H1 (cell line): ENCODE results near the gene ARHGAP12. TPM values are rescaled to one million over a fixed set of nuclear protein-coding genes. Genes with fewer than 3 reads are reported as not detected.

Source experiments
- CTCF ChIA-PET: fragments of 300-600 bp; sonication (Branson Sonifier 250); formaldehyde crosslinking; loops from one replicate; lab custom pipeline; 2021; ENCODE audit not compliant: partially characterized antibody; lab: Charles Lee
- POLR2A ChIA-PET: fragments of 300-600 bp; sonication (Branson Sonifier 250); formaldehyde crosslinking; loops from one replicate; lab custom pipeline; 2021; ENCODE audit warnings: inconsistent platforms; ENCODE audit not compliant: partially characterized antibody; lab: Charles Lee
- DNase-seq, 2 experiments: peaks; one replicate each; pipeline versions ENCODE4 v3.0.0 to v3.0.0-alpha.2; 2010 to 2022; ENCODE audit warnings: low spot score in 2 of 2, low read depth in 1 of 2, mixed read lengths in 1 of 2
- FAIRE-seq: peaks from 2 replicates; lab custom pipeline; 2011; peaks lifted over from hg19 to GRCh38; lab: Jason Lieb, UNC
- H2AFZ ChIP-seq: 2 replicates; pipeline ENCODE4 v1.8.1; 2012; ENCODE audit warnings: low read length, inconsistent platforms
- H2AK5ac ChIP-seq: 2 replicates; pipeline ENCODE4 v1.6.1; 2013; ENCODE audit warnings: low read depth, low read length
- H2BK120ac ChIP-seq: replicated peaks from 2 replicates; pipeline ENCODE3; 2013; ENCODE audit warnings: low read depth, low read length, inconsistent platforms
- H2BK12ac ChIP-seq: 2 replicates; pipeline ENCODE4 v1.6.1; 2013; ENCODE audit warnings: low read depth, low read length
- H2BK15ac ChIP-seq: 2 replicates; pipeline ENCODE4 v1.6.1; 2013; ENCODE audit warnings: low read length
- H2BK20ac ChIP-seq: 2 replicates; pipeline ENCODE4 v1.6.1; 2013; ENCODE audit warnings: low read length
- H2BK5ac ChIP-seq: 2 replicates; pipeline ENCODE4 v1.6.1; 2013; ENCODE audit warnings: low read depth, low read length
- H3K14ac ChIP-seq: 2 replicates; pipeline ENCODE4 v1.6.1; 2013; ENCODE audit warnings: inconsistent platforms; ENCODE audit not compliant: insufficient read length
- H3K18ac ChIP-seq: 2 replicates; pipeline ENCODE4 v1.6.1; 2013; ENCODE audit warnings: low read length; ENCODE audit errors: extremely low read depth
- H3K23ac ChIP-seq: 2 replicates; pipeline ENCODE4 v1.6.1; 2013; ENCODE audit warnings: inconsistent platforms; ENCODE audit not compliant: insufficient read length
- H3K23me2 ChIP-seq: 2 replicates; pipeline ENCODE4 v1.6.1; 2013; ENCODE audit warnings: low read depth, low read length
- H3K27ac ChIP-seq: 2 replicates; pipeline ENCODE4 v1.6.1; 2011; ENCODE audit warnings: low read depth, low read length, inconsistent platforms
- H3K27me3 ChIP-seq, 4 experiments: replicated peaks in 1 of 4; 1 replicate in 1 of 4; 2 replicates in 3 of 4; pipeline versions ENCODE4 v1.6.1 to v1.8.1; 2011 to 2013; ENCODE audit warnings: low read length in 3 of 4, mild to moderate bottlenecking in 3 of 4, inconsistent platforms in 2 of 4, mixed read lengths in 2 of 4, moderate library complexity in 1 of 4; ENCODE audit not compliant: control insufficient read depth in 3 of 4, insufficient read depth in 3 of 4; ENCODE audit errors: extremely low read depth in 1 of 4
- H3K36me3 ChIP-seq, 4 experiments: 2 replicates each; pipeline versions ENCODE4 v1.6.1 to v1.8.1; 2011 to 2013; ENCODE audit warnings: mild to moderate bottlenecking in 4 of 4, low read length in 3 of 4, moderate library complexity in 2 of 4, control low read depth in 1 of 4, inconsistent platforms in 1 of 4; ENCODE audit not compliant: insufficient read depth in 4 of 4, control insufficient read depth in 2 of 4
- H3K4ac ChIP-seq: replicated peaks from 2 replicates; pipeline ENCODE3; 2013; ENCODE audit warnings: low read length, low read depth, mixed read lengths, inconsistent platforms; ENCODE audit not compliant: insufficient read length
- H3K4me1 ChIP-seq, 4 experiments: replicated peaks in 1 of 4; 1 replicate in 1 of 4; 2 replicates in 3 of 4; pipeline versions ENCODE4 v1.6.1 to v1.8.1; 2011 to 2013; ENCODE audit warnings: low read length in 3 of 4, inconsistent platforms in 2 of 4, mixed read lengths in 1 of 4; ENCODE audit not compliant: insufficient read depth in 4 of 4, control insufficient read depth in 3 of 4
- H3K4me2 ChIP-seq, 2 experiments: 2 replicates each; pipeline versions ENCODE4 v1.6.1 to v1.8.1; 2011 to 2013; ENCODE audit warnings: low read depth in 2 of 2, low read length in 2 of 2, control low read depth in 1 of 2, inconsistent platforms in 1 of 2, mild to moderate bottlenecking in 1 of 2; ENCODE audit not compliant: insufficient read depth in 1 of 2
- H3K4me3 ChIP-seq, 4 experiments: fragments of 200-600, 300-600 bp in 1 of 4; sonication (generic), shearing (Covaris generic), sonication (Bioruptor Twin) in 1 of 4; 2 replicates each; pipeline versions ENCODE4 v1.5.1 to v1.8.1; 2011 to 2016; ENCODE audit warnings: low read length in 4 of 4, low read depth in 3 of 4, control low read depth in 2 of 4, inconsistent platforms in 2 of 4, mild to moderate bottlenecking in 2 of 4, mixed read lengths in 1 of 4, moderate library complexity in 1 of 4; ENCODE audit not compliant: insufficient read depth in 2 of 4; ENCODE audit errors: extremely low read depth in 1 of 4
- H3K56ac ChIP-seq: replicated peaks from 2 replicates; pipeline ENCODE3; 2013; ENCODE audit warnings: low read depth, mild to moderate bottlenecking, mixed read lengths, low read length, inconsistent platforms; ENCODE audit not compliant: insufficient read length
- H3K79me1 ChIP-seq: 2 replicates; pipeline ENCODE4 v1.6.1; 2013; ENCODE audit warnings: low read depth, low read length, control low read depth
- H3K79me2 ChIP-seq, 2 experiments: 2 replicates each; pipeline versions ENCODE4 v1.6.1 to v1.8.1; 2012 to 2013; ENCODE audit warnings: low read length in 2 of 2, mild to moderate bottlenecking in 2 of 2, inconsistent platforms in 1 of 2; ENCODE audit not compliant: insufficient read depth in 2 of 2, control insufficient read depth in 1 of 2
- H3K9ac ChIP-seq, 4 experiments: replicated peaks in 1 of 4; 1 replicate in 1 of 4; 2 replicates in 3 of 4; pipeline versions ENCODE4 v1.6.1 to v1.8.1; 2011 to 2013; ENCODE audit warnings: low read depth in 3 of 4, low read length in 3 of 4, control low read depth in 2 of 4, mild to moderate bottlenecking in 2 of 4, moderate library complexity in 2 of 4, inconsistent platforms in 1 of 4; ENCODE audit errors: extremely low read depth in 1 of 4
- H3K9me3 ChIP-seq, 2 experiments: 2 replicates each; pipeline versions ENCODE4 v1.6.1 to v1.8.1; 2012 to 2013; ENCODE audit warnings: mild to moderate bottlenecking in 2 of 2, moderate library complexity in 2 of 2, control low read depth in 1 of 2, inconsistent platforms in 1 of 2, low read depth in 1 of 2, low read length in 1 of 2, mixed read lengths in 1 of 2; ENCODE audit not compliant: insufficient read depth in 2 of 2
- H4K20me1 ChIP-seq, 2 experiments: replicated peaks in 1 of 2; 2 replicates each; pipeline versions ENCODE3 to v1.8.1; 2011 to 2013; ENCODE audit warnings: inconsistent platforms in 2 of 2, low read length in 2 of 2, mild to moderate bottlenecking in 1 of 2; ENCODE audit not compliant: insufficient read depth in 2 of 2, control insufficient read depth in 1 of 2
- H4K5ac ChIP-seq: 2 replicates; pipeline ENCODE4 v1.6.1; 2013; ENCODE audit warnings: low read length, low read depth, mixed read lengths, inconsistent platforms; ENCODE audit not compliant: insufficient read length
- H4K8ac ChIP-seq: 2 replicates; pipeline ENCODE4 v1.8.0; 2013; ENCODE audit warnings: mild to moderate bottlenecking, moderate library complexity, low read length, inconsistent platforms; ENCODE audit not compliant: insufficient read depth; ENCODE audit errors: extremely low read depth
- H4K91ac ChIP-seq: replicated peaks from 2 replicates; pipeline ENCODE3; 2013; ENCODE audit warnings: low read length, mixed read lengths, inconsistent platforms; ENCODE audit not compliant: insufficient read length
- HDAC2 ChIP-seq, 2 experiments: fragments of 300-600 bp in 1 of 2; sonication (generic) in 1 of 2; IDR thresholded peaks; 2 replicates each; pipeline ENCODE4 v1.6.1; 2011 to 2012; ENCODE audit warnings: low read depth in 2 of 2, low read length in 2 of 2, mild to moderate bottlenecking in 2 of 2, moderate library complexity in 2 of 2, borderline replicate concordance in 1 of 2, inconsistent platforms in 1 of 2
- POLR2AphosphoS5 ChIP-seq: IDR thresholded peaks from 2 replicates; pipeline ENCODE4 v1.6.1; 2011; ENCODE audit warnings: low read depth, low read length
- USF2 ChIP-seq: IDR thresholded peaks from 2 replicates; pipeline ENCODE4 v1.6.1; 2011; ENCODE audit warnings: low read length, improper control_type of control experiment
- WGBS, 2 experiments: shearing (Covaris generic) in 1 of 2; methylation state at CpG; one replicate each; pipeline versions ENCODE4 v1.1.6 to v1.1.7; 2013 to 2015; ENCODE audit warnings: low lambda C conversion rate in 2 of 2, mixed read lengths in 2 of 2, inconsistent platforms in 1 of 2, low coverage in 1 of 2, missing lambda C conversion rate in 1 of 2; ENCODE audit not compliant: insufficient replicate concordance in 2 of 2, insufficient coverage in 1 of 2, insufficient read length in 1 of 2; ENCODE audit errors: extremely low coverage in 1 of 2, missing lambda C conversion rate in 1 of 2; 5-methylcytosine and 5-hydroxymethylcytosine counted together
- polyA plus RNA-seq, 7 experiments: library from polyadenylated mRNA; depleted of rRNA in 3 of 7; stranded (reverse) in 5 of 7; unstranded in 2 of 7; fragments of >200 nt in 5 of 7; fragments of 200-250 nt in 2 of 7; gene quantifications; 1 replicate in 5 of 7; 2 replicates in 1 of 7; 4 replicates in 1 of 7; pipeline versions ENCODE4 v1.2.1 to v1.2.3, GENCODE V29; 2011 to 2013; ENCODE audit warnings: missing spikeins in 2 of 7, mixed read lengths in 2 of 7
- total RNA-seq: library from RNA; stranded (reverse); fragmentation: NEBNext Ultra II Directional; extraction: Animal tissue kit (Norgen Biotek cat#: 25700); gene quantifications from 2 replicates; pipeline ENCODE4 v1.2.1, GENCODE V29; 2021

Gene ARHGAP12
- total and polyA plus RNA-seq, 2 of the 8 experiments (the other 6 are each of a cell fraction or from before 2014, with no cell fraction given), result 10.1 to 39.0 TPM

- ChIA-PET POLR2A (interaction anchor here (0.8 kb wide), 1 partner anchor 10 kb away, joined by 3 read pairs; no protein-coding TSS in a partner anchor), CTCF (interaction anchor here (0.8 to 4.1 kb wide), 26 partner anchors 8 to 1017 kb away, joined by 3 to 18 read pairs (median 5); no protein-coding TSS in a partner anchor)
- Histone ChIP-seq H2BK15ac (no peak overlapping the region), H3K56ac (no peak overlapping the region), H3K18ac (no peak overlapping the region), H3K4ac (no peak overlapping the region), H2AFZ (no peak overlapping the region), H3K27ac (no peak overlapping the region), H3K27me3 (no peaks in the 10 kb centered on the region; a peak in 1 of 7 replicates), H2BK5ac (no peak overlapping the region), H3K23me2 (no peaks in the 10 kb centered on the region), H3K9ac (no peak overlapping the region), H3K9me3 (no peaks in the 10 kb centered on the region; a peak in 1 of 4 replicates), H4K91ac (no peak overlapping the region), H4K20me1 (no peaks in the 10 kb centered on the region), H2AK5ac (no peak overlapping the region), H3K14ac (no peak overlapping the region), H3K4me2 (no peak overlapping the region), H4K8ac (no peak overlapping the region), H4K5ac (no peak overlapping the region), H3K23ac (no peak overlapping the region), H3K4me1 (peaks cover 0 to 5% (median 2%) of the 10 kb centered on the region in 4 experiments; a peak in 3 of 7 replicates), H3K79me2 (no peaks in the 10 kb centered on the region), H3K4me3 (no peak overlapping the region), H2BK20ac (no peak overlapping the region), H3K36me3 (no peaks in the 10 kb centered on the region), H2BK12ac (no peak overlapping the region), H2BK120ac (no peak overlapping the region), H3K79me1 (no peaks in the 10 kb centered on the region)
- TF ChIP-seq USF2, result no peak
- TF ChIP-seq POLR2AphosphoS5, result no peak
- TF ChIP-seq HDAC2 (IDR thresholded peaks at IDR 0.05; ENCODE audit: borderline replicate concordance in 1 of 2, low read depth in 2 of 2, low read length in 2 of 2), result no peak
- DNase-seq (no peak), FAIRE-seq (no peak)
- WGBS, 2 experiments, result 83% methylated on average over 4 of the region's 4 CpGs; no CpG with 5 or more reads in 1 of the 2 experiments
Measured at GRCh38 chr10:31769564-31769963, 159.1 kb downstream of the ARHGAP12 start.
